DOHH2 (cell line): ENCODE data around the gene PTGDR.

Source experiments
- H3F3A ChIP-seq: fragments of 200-600 bp; sonication (generic), shearing (Covaris generic); 2 replicates; pipeline ENCODE4 v1.6.0; 2016; ENCODE audit warnings: antibody characterized with exemption, mild to moderate bottlenecking; ENCODE audit not compliant: control insufficient read depth, insufficient read depth
- H3K27ac ChIP-seq: fragments of 200-600 bp; sonication (generic); 2 replicates; pipeline ENCODE4 v1.5.1; 2014; ENCODE audit warnings: low read depth, mild to moderate bottlenecking, low read length, moderate library complexity
- H3K27me3 ChIP-seq: fragments of 200-600 bp; sonication (generic); 2 replicates; pipeline ENCODE4 v1.6.1; 2014; ENCODE audit warnings: mild to moderate bottlenecking, low read length, mixed read lengths; ENCODE audit not compliant: control insufficient read depth
- H3K36me3 ChIP-seq: fragments of 200-600 bp; sonication (generic); 2 replicates; pipeline ENCODE4 v1.6.1; 2014; ENCODE audit warnings: mild to moderate bottlenecking, low read length, moderate library complexity, mixed read lengths; ENCODE audit not compliant: control insufficient read depth
- H3K4me1 ChIP-seq: fragments of 200-600 bp; sonication (generic); 2 replicates; pipeline ENCODE4 v1.6.1; 2014; ENCODE audit warnings: mild to moderate bottlenecking, low read length, mixed read lengths; ENCODE audit not compliant: control insufficient read depth
- H3K4me2 ChIP-seq: fragments of 200-600 bp; sonication (generic); 2 replicates; pipeline ENCODE4 v1.6.0; 2014; ENCODE audit warnings: mild to moderate bottlenecking, low read length, moderate library complexity
- H3K4me3 ChIP-seq: fragments of 200-600 bp; sonication (generic); 2 replicates; pipeline ENCODE4 v1.5.1; 2014; ENCODE audit warnings: mild to moderate bottlenecking, low read length, mixed read lengths
- H3K79me2 ChIP-seq: fragments of 200-600 bp; sonication (generic); 2 replicates; pipeline ENCODE4 v1.6.1; 2014; ENCODE audit warnings: mild to moderate bottlenecking, low read length, mixed read lengths; ENCODE audit not compliant: control insufficient read depth
- H3K9me2 ChIP-seq: fragments of 200-600 bp; sonication (generic); replicated peaks from 2 replicates; pipeline ENCODE4 v1.6.1; 2014; ENCODE audit warnings: mild to moderate bottlenecking, low read length, mixed read lengths; ENCODE audit not compliant: control insufficient read depth
- H3K9me3 ChIP-seq: fragments of 200-600 bp; sonication (generic); 2 replicates; pipeline ENCODE4 v1.6.1; 2014; ENCODE audit warnings: antibody characterized with exemption, low read length, mixed read lengths; ENCODE audit not compliant: control insufficient read depth, insufficient read depth
- H4K20me1 ChIP-seq: fragments of 200-600 bp; sonication (generic); 2 replicates; pipeline ENCODE4 v1.6.0; 2014; ENCODE audit warnings: low read depth, mild to moderate bottlenecking, antibody characterized with exemption, low read length, moderate library complexity; ENCODE audit not compliant: control insufficient read depth, insufficient read depth
- EZH2phosphoT487 ChIP-seq: fragments of 200-600 bp; sonication (generic); IDR thresholded peaks from 2 replicates; pipeline ENCODE4 v1.6.1; 2017; ENCODE audit warnings: borderline replicate concordance, mild to moderate bottlenecking, antibody characterized with exemption, low read length, moderate library complexity, mixed read lengths
- TF ChIP-seq, protein P1 (sequence below): fragments of 200-600 bp; sonication (generic); IDR thresholded peaks from one replicate; pipeline ENCODE4 v1.5.1; 2014; ENCODE audit warnings: antibody characterized with exemption, mild to moderate bottlenecking, low read depth, low read length; ENCODE audit not compliant: poor library complexity, severe bottlenecking

PTGDR gene

DNA sequence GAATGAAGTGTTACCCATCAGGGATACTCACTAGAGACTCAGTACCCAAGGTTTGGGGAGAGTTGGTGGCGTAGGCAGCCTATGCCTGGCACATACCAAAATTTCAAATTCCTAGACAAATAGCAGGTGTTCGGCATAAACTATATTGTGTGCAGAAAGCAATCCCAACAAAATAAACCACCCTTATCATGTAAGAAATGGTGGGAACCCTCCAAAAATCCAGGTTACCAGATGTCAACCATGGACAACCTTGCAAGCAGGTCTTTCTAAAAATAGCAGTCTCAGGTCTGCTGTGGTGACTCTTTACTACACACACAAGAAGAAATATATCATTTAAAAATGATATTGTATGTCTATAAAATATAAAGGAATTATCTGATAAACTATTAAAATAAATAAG lies 28.9 kb downstream of the PTGDR start:
- Histone ChIP-seq H3K27ac (no peak overlapping the region), H3K4me3 (no peak overlapping the region), H3K79me2 (no peaks in the 10 kb centered on the region), H4K20me1 (no peaks in the 10 kb centered on the region), H3K4me1 (no peaks in the 10 kb centered on the region), H3K4me2 (no peak overlapping the region), H3K9me3 (no peaks in the 10 kb centered on the region), H3K36me3 (no peaks in the 10 kb centered on the region), H3K27me3 (peaks cover 3% of the 10 kb centered on the region), H3K9me2 (no peaks in the 10 kb centered on the region), H3F3A (no peaks in the 10 kb centered on the region)
- TF ChIP-seq, protein P1, sequence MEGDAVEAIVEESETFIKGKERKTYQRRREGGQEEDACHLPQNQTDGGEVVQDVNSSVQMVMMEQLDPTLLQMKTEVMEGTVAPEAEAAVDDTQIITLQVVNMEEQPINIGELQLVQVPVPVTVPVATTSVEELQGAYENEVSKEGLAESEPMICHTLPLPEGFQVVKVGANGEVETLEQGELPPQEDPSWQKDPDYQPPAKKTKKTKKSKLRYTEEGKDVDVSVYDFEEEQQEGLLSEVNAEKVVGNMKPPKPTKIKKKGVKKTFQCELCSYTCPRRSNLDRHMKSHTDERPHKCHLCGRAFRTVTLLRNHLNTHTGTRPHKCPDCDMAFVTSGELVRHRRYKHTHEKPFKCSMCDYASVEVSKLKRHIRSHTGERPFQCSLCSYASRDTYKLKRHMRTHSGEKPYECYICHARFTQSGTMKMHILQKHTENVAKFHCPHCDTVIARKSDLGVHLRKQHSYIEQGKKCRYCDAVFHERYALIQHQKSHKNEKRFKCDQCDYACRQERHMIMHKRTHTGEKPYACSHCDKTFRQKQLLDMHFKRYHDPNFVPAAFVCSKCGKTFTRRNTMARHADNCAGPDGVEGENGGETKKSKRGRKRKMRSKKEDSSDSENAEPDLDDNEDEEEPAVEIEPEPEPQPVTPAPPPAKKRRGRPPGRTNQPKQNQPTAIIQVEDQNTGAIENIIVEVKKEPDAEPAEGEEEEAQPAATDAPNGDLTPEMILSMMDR = no peak
- no peak for TF ChIP-seq EZH2phosphoT487

DNA sequence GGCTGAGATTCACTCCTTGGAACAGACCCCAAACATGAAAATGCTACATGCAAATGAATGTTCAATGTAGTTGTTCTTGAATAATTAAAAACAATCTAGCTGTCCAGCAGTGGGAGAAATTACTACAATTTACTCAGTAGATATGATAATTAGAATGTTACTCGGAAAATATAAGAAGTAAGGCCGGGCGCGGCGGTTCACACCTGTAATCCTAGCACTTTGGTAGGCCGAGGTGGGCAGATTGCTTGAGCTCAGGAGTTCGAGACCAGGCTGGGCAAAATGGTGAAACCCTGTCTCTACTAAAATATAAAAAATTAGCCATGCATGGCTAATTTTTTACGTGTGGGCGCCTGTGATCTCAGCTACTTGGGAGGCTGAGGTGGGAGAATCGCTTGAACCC lies 31.3 kb downstream of the PTGDR start:
- H3K36me3 ChIP-seq = no peaks in the 10 kb centered on the region
- no peak for TF ChIP-seq EZH2phosphoT487
- TF ChIP-seq, protein P1 = no peak
- no peaks in the 10 kb centered on the region for H4K20me1 ChIP-seq
- H3F3A ChIP-seq = no peaks in the 10 kb centered on the region
- H3K27ac ChIP-seq = no peak overlapping the region
- H3K9me3 ChIP-seq = no peaks in the 10 kb centered on the region
- no peak overlapping the region for H3K4me2 ChIP-seq
- H3K4me3 ChIP-seq = no peak overlapping the region
- H3K4me1 ChIP-seq = no peaks in the 10 kb centered on the region
- H3K9me2 ChIP-seq = no peaks in the 10 kb centered on the region
- H3K27me3 ChIP-seq = peaks cover 7% of the 10 kb centered on the region; the same call in 1 of the 2 replicates
- no peaks in the 10 kb centered on the region for H3K79me2 ChIP-seq

DNA sequence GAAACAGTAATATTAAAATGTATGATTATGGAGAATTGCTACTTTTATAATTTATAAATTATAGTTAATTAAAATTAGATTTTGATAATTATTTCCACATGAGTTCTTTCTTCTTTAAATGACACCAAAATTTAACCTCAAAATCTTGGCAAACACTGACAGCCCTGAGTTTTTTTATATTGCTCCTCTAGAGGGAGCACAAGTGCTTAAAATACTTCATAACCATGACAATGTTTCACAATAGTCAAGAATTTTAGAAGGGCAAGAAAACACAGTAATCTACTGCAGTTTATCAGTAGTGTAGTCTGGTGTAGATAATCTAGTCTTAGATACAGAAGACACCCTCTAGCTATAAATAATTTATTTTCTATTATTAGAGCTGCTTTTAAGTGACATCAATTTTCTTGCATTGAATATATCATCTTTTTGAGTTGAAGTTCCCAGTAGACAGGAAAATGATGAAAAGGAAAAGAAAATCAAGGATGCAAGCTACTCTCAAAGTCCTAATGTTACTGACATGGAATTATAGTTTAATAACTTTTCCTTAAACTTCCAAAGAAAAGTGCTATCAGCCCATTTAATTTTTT lies 32.3 kb downstream of the PTGDR start:
- Histone ChIP-seq H4K20me1 (no peaks in the 10 kb centered on the region), H3K9me2 (no peaks in the 10 kb centered on the region), H3K27ac (no peak overlapping the region), H3K4me2 (no peak overlapping the region), H3K36me3 (no peaks in the 10 kb centered on the region), H3K27me3 (peaks cover 5% of the 10 kb centered on the region; the same call in 1 of the 2 replicates), H3K4me3 (no peak overlapping the region), H3K4me1 (no peaks in the 10 kb centered on the region), H3K9me3 (no peaks in the 10 kb centered on the region), H3K79me2 (no peaks in the 10 kb centered on the region), H3F3A (no peaks in the 10 kb centered on the region)
- no peak for TF ChIP-seq EZH2phosphoT487
- TF ChIP-seq, protein P1 = peak; percentile 61
